H9 (cell line): ENCODE results near the gene NCL. TPM values are rescaled to one million over a fixed set of nuclear protein-coding genes. Genes with fewer than 3 reads are reported as not detected.

Experiments used
- DNase-seq: peaks from one replicate; pipeline ENCODE4 v3.0.0-alpha.2; 2017
- H2AFZ ChIP-seq: one replicate; pipeline ENCODE4 v1.6.1; 2013; ENCODE audit warnings: mild to moderate bottlenecking, low read length, control low read depth, moderate library complexity
- H2AK5ac ChIP-seq: 2 replicates; pipeline ENCODE4 v1.6.1; 2013; ENCODE audit warnings: low read length, control low read depth, mixed read lengths; ENCODE audit not compliant: insufficient read length
- H2BK120ac ChIP-seq: one replicate; pipeline ENCODE4 v1.6.1; 2013; ENCODE audit warnings: low read depth, mild to moderate bottlenecking, low read length, control low read depth, inconsistent platforms; ENCODE audit not compliant: poor library complexity, severe bottlenecking
- H2BK12ac ChIP-seq: 2 replicates; pipeline ENCODE4 v1.6.1; 2013; ENCODE audit warnings: low read length, control low read depth, mixed read lengths, low read depth; ENCODE audit not compliant: insufficient read length
- H2BK15ac ChIP-seq: 2 replicates; pipeline ENCODE4 v1.6.1; 2013; ENCODE audit warnings: low read depth, low read length, control low read depth
- H2BK20ac ChIP-seq: one replicate; pipeline ENCODE4 v1.6.1; 2013; ENCODE audit warnings: low read depth, mild to moderate bottlenecking, low read length, control low read depth, inconsistent platforms; ENCODE audit not compliant: poor library complexity, severe bottlenecking
- H2BK5ac ChIP-seq: 2 replicates; pipeline ENCODE4 v1.6.1; 2013; ENCODE audit warnings: low read length, control low read depth, mixed read lengths; ENCODE audit not compliant: insufficient read length
- H3K14ac ChIP-seq: 2 replicates; pipeline ENCODE4 v1.6.1; 2013; ENCODE audit warnings: low read length, control low read depth; ENCODE audit not compliant: insufficient read depth
- H3K18ac ChIP-seq: 2 replicates; pipeline ENCODE4 v1.6.1; 2013; ENCODE audit warnings: low read depth, mild to moderate bottlenecking, mixed read lengths, low read length, control low read depth; ENCODE audit not compliant: insufficient read length
- H3K23ac ChIP-seq: 2 replicates; pipeline ENCODE4 v1.6.1; 2013; ENCODE audit warnings: low read length, control low read depth, mixed read lengths, low read depth; ENCODE audit not compliant: insufficient read length
- H3K23me2 ChIP-seq: 2 replicates; pipeline ENCODE4 v1.6.1; 2013; ENCODE audit warnings: low read depth, mild to moderate bottlenecking, mixed read lengths, low read length, control low read depth; ENCODE audit not compliant: insufficient read length, poor library complexity, severe bottlenecking
- H3K27ac ChIP-seq: 2 replicates; pipeline ENCODE4 v1.5.1; 2013; ENCODE audit warnings: low read length, control low read depth, mixed read lengths, low read depth; ENCODE audit not compliant: insufficient read length
- H3K27me3 ChIP-seq: 2 replicates; pipeline ENCODE4 v1.6.1; 2013; ENCODE audit warnings: low read length, control low read depth, inconsistent platforms; ENCODE audit not compliant: insufficient read depth
- H3K4ac ChIP-seq: 2 replicates; pipeline ENCODE4 v1.6.1; 2013; ENCODE audit warnings: low read depth, mild to moderate bottlenecking, control low read depth, inconsistent platforms, low read length, moderate library complexity
- H3K4me1 ChIP-seq: 2 replicates; pipeline ENCODE4 v1.6.1; 2013; ENCODE audit warnings: low read length, control low read depth, inconsistent platforms; ENCODE audit not compliant: insufficient read depth
- H3K4me2 ChIP-seq: 2 replicates; pipeline ENCODE4 v1.6.1; 2013; ENCODE audit warnings: low read length, control low read depth, mixed read lengths; ENCODE audit not compliant: insufficient read length, insufficient read depth
- H3K56ac ChIP-seq: 2 replicates; pipeline ENCODE4 v1.6.1; 2013; ENCODE audit warnings: low read depth, mild to moderate bottlenecking, mixed read lengths, low read length, control low read depth; ENCODE audit not compliant: insufficient read length
- H3K79me1 ChIP-seq: 2 replicates; pipeline ENCODE4 v1.6.1; 2013; ENCODE audit warnings: low read depth, mild to moderate bottlenecking, moderate library complexity, low read length, control low read depth, inconsistent platforms; ENCODE audit not compliant: insufficient read depth, poor library complexity, severe bottlenecking
- H3K79me2 ChIP-seq: 2 replicates; pipeline ENCODE4 v1.6.1; 2013; ENCODE audit warnings: low read length, control low read depth, inconsistent platforms; ENCODE audit not compliant: insufficient read depth
- H3K9ac ChIP-seq: 2 replicates; pipeline ENCODE4 v1.6.1; 2013; ENCODE audit warnings: low read length, control low read depth, mixed read lengths; ENCODE audit not compliant: insufficient read length; ENCODE audit errors: extremely low read depth
- H3K9me3 ChIP-seq: one replicate; pipeline ENCODE4 v1.6.1; 2013; ENCODE audit warnings: low read depth, low read length, inconsistent platforms; ENCODE audit not compliant: control insufficient read depth
- H3T11ph ChIP-seq: one replicate; pipeline ENCODE4 v1.6.1; 2013; ENCODE audit warnings: mild to moderate bottlenecking, low read length, control low read depth, inconsistent platforms
- H4K20me1 ChIP-seq: one replicate; pipeline ENCODE4 v1.6.1; 2013; ENCODE audit not compliant: control insufficient read depth, insufficient read length, insufficient read depth
- H4K5ac ChIP-seq: 2 replicates; pipeline ENCODE4 v1.6.1; 2013; ENCODE audit warnings: low read depth, mild to moderate bottlenecking, mixed read lengths, low read length, control low read depth; ENCODE audit not compliant: insufficient read length
- H4K8ac ChIP-seq: replicated peaks from 2 replicates; pipeline ENCODE4 v1.6.1; 2013; ENCODE audit warnings: low read length, control low read depth, mixed read lengths, low read depth; ENCODE audit not compliant: insufficient read length
- H4K91ac ChIP-seq: 2 replicates; pipeline ENCODE4 v1.6.1; 2013; ENCODE audit warnings: low read depth, mild to moderate bottlenecking, moderate library complexity, mixed read lengths, low read length, control low read depth; ENCODE audit not compliant: insufficient read length
- H3K27ac Mint-ChIP-seq, 3 experiments: 2 replicates in 2 of 3; 3 replicates in 1 of 3; pipeline ENCODE4 v1.8.0; 2020 to 2021; ENCODE audit warnings: mixed read lengths in 3 of 3, mild to moderate bottlenecking in 1 of 3, moderate library complexity in 1 of 3
- H3K27me3 Mint-ChIP-seq: 2 replicates; pipeline ENCODE4 v1.8.0; 2021; ENCODE audit warnings: low read depth, mild to moderate bottlenecking, moderate library complexity, mixed read lengths
- H3K36me3 Mint-ChIP-seq, 3 experiments: 2 replicates in 2 of 3; 3 replicates in 1 of 3; pipeline ENCODE4 v1.8.0; 2020 to 2021; ENCODE audit warnings: low read depth in 3 of 3, mixed read lengths in 3 of 3; ENCODE audit not compliant: insufficient read depth in 1 of 3
- H3K4me1 Mint-ChIP-seq, 2 experiments: 2 replicates each; pipeline ENCODE4 v1.8.0; 2020; ENCODE audit warnings: mixed read lengths in 2 of 2
- H3K4me3 Mint-ChIP-seq, 2 experiments: 2 replicates in 1 of 2; 3 replicates in 1 of 2; pipeline ENCODE4 v1.8.0; 2020 to 2021; ENCODE audit warnings: mild to moderate bottlenecking in 2 of 2, mixed read lengths in 2 of 2, moderate library complexity in 1 of 2
- H3K9me3 Mint-ChIP-seq, 2 experiments: 2 replicates in 1 of 2; 3 replicates in 1 of 2; pipeline ENCODE4 v1.8.0; 2020; ENCODE audit warnings: mild to moderate bottlenecking in 2 of 2, mixed read lengths in 2 of 2, moderate library complexity in 1 of 2
- CTCF ChIP-seq: fragments of 200-600 bp; sonication (generic); conservative IDR thresholded peaks from 3 replicates; pipeline ENCODE4 v1.8.0; 2021; ENCODE audit warnings: antibody characterized with exemption, mild to moderate bottlenecking
- WGBS: extraction: QIAGEN DNeasy Blood & Tissue Kit; methylation state at CpG from one replicate; pipeline ENCODE4 v1.1.7; 2013; ENCODE audit warnings: missing lambda C conversion rate, low lambda C conversion rate, mixed read lengths; ENCODE audit not compliant: insufficient read length; ENCODE audit errors: extremely low coverage; 5-methylcytosine and 5-hydroxymethylcytosine counted together
- total RNA-seq: library from RNA; stranded (reverse); gene quantifications from 2 replicates; pipeline ENCODE4 v1.2.1, GENCODE V29; 2021

NCL gene
- total RNA-seq, 1 experiment from 2014 or later, result 1,269 TPM

DNA sequence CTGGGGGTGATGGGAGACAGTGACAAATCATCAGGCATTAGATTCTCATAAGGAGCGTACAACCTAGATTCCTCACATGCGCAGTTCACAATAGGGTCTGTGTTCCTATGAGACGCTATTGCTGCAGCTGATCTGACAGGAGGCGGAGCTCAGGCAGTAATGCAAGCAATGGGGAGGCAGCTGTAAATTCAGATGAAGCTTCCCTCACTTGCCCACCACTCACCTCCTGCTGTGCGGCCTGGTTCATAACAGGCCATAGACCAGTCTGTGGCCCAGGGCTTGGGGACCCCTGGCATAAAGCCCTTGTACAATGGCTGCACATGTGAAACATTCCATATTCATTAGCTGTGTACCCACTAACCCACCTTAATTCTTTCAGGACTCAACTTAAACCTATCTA is 47.9 kb upstream of the NCL start:
- H2BK120ac ChIP-seq, result no peak overlapping the region
- Mint-ChIP-seq H3K36me3 (peaks cover 2 to 14% (median 6%) of the 10 kb centered on the region in 3 experiments), H3K9me3 (no peaks in the 10 kb centered on the region), H3K4me1 (peaks cover 14 to 20% of the 10 kb centered on the region in 2 experiments), H3K4me3 (peak overlapping the region in 1 of 2 experiments; percentile 3; a peak in 1 of 5 replicates), H3K27me3 (no peaks in the 10 kb centered on the region), H3K27ac (no peak overlapping the region)
- H3K18ac ChIP-seq, result no peak overlapping the region
- H3K4me1 ChIP-seq, result no peaks in the 10 kb centered on the region; the same call in 1 of the 2 replicates
- no peaks in the 10 kb centered on the region for H3K79me2 ChIP-seq
- H2AFZ ChIP-seq, result no peak overlapping the region
- H3T11ph ChIP-seq, result no peak overlapping the region
- no peaks in the 10 kb centered on the region for H4K20me1 ChIP-seq
- no peak overlapping the region for H3K9ac ChIP-seq
- H3K14ac ChIP-seq, result no peak overlapping the region
- H3K79me1 ChIP-seq, result no peaks in the 10 kb centered on the region
- H3K56ac ChIP-seq, result no peak overlapping the region
- H2BK5ac ChIP-seq, result no peak overlapping the region
- H4K8ac ChIP-seq, result no peak overlapping the region
- no peak overlapping the region for H4K5ac ChIP-seq
- no peak overlapping the region for H3K4ac ChIP-seq
- H2BK20ac ChIP-seq, result no peak overlapping the region
- DNase-seq, result no peak
- no peak overlapping the region for H2BK15ac ChIP-seq
- H3K27ac ChIP-seq, result no peak overlapping the region
- TF ChIP-seq CTCF, result no peak
- no peaks in the 10 kb centered on the region for H3K9me3 ChIP-seq
- H2AK5ac ChIP-seq, result no peak overlapping the region
- no peaks in the 10 kb centered on the region for H3K27me3 ChIP-seq
- no peak overlapping the region for H3K4me2 ChIP-seq
- H4K91ac ChIP-seq, result no peak overlapping the region
- no CpG with 5 or more reads among the region's 5 CpGs for WGBS
- H3K23me2 ChIP-seq, result peaks cover 3% of the 10 kb centered on the region
- no peak overlapping the region for H3K23ac ChIP-seq
- H2BK12ac ChIP-seq, result no peak overlapping the region
